ENCODE results near the gene METTL21C. TPM values are rescaled to one million over a fixed set of nuclear protein-coding genes. Genes with fewer than 3 reads are reported as not detected.

The METTL21C gene
- total RNA-seq, 1 donor from 2014 or later = not detected

DNA sequence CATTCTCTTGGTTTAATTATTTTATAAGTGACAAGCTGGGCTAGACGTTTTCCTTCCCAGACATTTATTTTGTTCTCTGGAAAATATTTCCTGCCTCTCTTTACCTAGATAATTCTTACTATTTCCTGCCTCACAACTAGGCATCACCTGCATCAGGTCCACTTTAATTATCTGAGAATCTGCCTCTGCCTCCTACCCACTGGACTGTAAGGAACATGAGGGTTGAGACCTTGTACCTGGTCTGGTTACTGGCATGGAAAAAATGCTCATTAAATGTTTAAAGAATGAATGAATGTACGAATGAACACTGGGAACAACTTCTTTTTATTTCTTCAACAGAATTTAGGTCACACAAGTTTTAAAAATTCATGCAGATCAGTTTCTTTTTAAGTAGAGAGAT is 13.4 kb upstream of the METTL21C start:
- no peak overlapping the region for H3K4me3 ChIP-seq (ENCODE audit: low read depth, low read length)
- TF ChIP-seq CTCF (IDR thresholded peaks at IDR 0.05; ENCODE audit: insufficient read depth, low read length, poor library complexity, severe bottlenecking) = no peak
- no peak for DNase-seq (ENCODE audit: low read depth)
- no peaks in the 10 kb centered on the region for H3K27me3 ChIP-seq (ENCODE audit: control insufficient read depth, insufficient read depth, low read length)
- no peaks in the 10 kb centered on the region for H3K36me3 ChIP-seq (ENCODE audit: control insufficient read depth, insufficient read depth, low read length)

DNA sequence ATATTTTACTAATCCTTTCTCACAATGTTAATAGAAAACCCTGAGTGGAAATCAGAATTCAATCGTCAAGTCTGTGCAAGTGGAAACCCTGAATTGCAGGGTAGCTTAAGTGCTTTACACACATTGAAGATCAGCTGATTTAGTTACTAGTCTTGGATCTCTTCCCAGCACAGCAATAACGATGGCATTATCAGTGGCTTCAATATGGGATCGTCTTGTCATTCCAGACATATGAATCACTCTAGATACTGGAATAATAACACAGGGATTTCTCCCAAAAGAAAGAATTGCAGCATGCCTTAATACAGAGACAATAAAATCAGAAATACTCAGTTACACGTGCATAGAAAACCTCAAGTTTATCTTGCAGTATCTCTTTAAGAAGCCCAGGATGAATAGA is 12.6 kb upstream of the METTL21C start:
- Histone ChIP-seq H3K4me3 (ENCODE audit: low read depth, low read length) (no peak overlapping the region), H3K36me3 (ENCODE audit: control insufficient read depth, insufficient read depth, low read length) (no peaks in the 10 kb centered on the region), H3K27me3 (ENCODE audit: control insufficient read depth, insufficient read depth, low read length) (no peaks in the 10 kb centered on the region)
- peak; percentile 76 for DNase-seq (ENCODE audit: low read depth)
- no peak for TF ChIP-seq CTCF (IDR thresholded peaks at IDR 0.05; ENCODE audit: insufficient read depth, low read length, poor library complexity, severe bottlenecking)

GRCh38 chr13:102704238-102705058 is 9.6 kb upstream of the METTL21C start:
- H3K4me3 ChIP-seq (ENCODE audit: low read depth, low read length) = no peak overlapping the region
- no peak for DNase-seq (ENCODE audit: low read depth)
- no peaks in the 10 kb centered on the region for H3K27me3 ChIP-seq (ENCODE audit: control insufficient read depth, insufficient read depth, low read length)
- no peaks in the 10 kb centered on the region for H3K36me3 ChIP-seq (ENCODE audit: control insufficient read depth, insufficient read depth, low read length)
- TF ChIP-seq CTCF (IDR thresholded peaks at IDR 0.05; ENCODE audit: insufficient read depth, low read length, poor library complexity, severe bottlenecking) = no peak

- no peaks in the 10 kb centered on the region for H3K27me3 ChIP-seq (ENCODE audit: control insufficient read depth, insufficient read depth, low read length)
- no peaks in the 10 kb centered on the region for H3K36me3 ChIP-seq (ENCODE audit: control insufficient read depth, insufficient read depth, low read length)
- no peak for TF ChIP-seq CTCF (IDR thresholded peaks at IDR 0.05; ENCODE audit: insufficient read depth, low read length, poor library complexity, severe bottlenecking)
- no peak overlapping the region for H3K4me3 ChIP-seq (ENCODE audit: low read depth, low read length)
- DNase-seq (ENCODE audit: low read depth) = no peak
Measured at GRCh38 chr13:102703726-102704035, 8.8 kb upstream of the METTL21C start.

DNA sequence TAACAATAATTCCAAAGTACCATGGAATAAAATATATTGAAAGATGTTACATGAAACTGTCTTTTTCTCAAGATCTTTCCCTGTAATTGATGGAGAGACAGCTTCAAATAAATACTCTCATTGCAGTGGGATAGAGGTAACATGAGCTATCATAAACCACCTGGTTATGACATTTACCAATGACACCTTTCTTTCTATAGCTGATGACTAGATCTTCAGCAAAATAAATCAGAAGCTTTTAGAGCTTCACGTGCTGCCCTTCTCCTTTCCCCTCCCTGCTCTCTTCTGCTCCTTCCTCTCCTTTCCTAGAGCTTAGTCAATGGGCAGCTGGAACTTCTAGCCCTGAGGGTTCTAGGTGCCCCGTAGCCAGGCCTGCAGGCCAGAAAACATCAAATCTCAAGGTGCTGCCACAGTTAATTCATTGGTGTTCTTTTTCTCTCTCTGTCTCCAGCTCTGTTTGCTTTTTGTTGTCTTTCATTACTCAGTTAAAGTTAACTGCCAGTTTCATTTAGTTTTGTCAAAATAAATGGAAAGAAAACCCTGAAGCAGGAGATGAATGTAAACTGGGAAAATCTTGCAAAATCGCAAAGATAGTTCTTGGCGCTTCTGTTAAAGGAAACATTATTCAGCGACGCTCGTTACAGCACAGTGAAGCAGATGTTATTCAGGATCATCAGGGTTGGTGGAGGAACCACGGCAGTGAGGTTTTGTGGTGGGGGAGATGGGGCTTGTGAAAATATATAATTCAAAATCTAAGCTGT is 8.3 kb upstream of the METTL21C start:
- H3K4me3 ChIP-seq (ENCODE audit: low read depth, low read length) = no peak overlapping the region
- TF ChIP-seq CTCF (IDR thresholded peaks at IDR 0.05; ENCODE audit: insufficient read depth, low read length, poor library complexity, severe bottlenecking) = no peak
- DNase-seq (ENCODE audit: low read depth) = no peak

More for the DNA sequence above, 8.3 kb upstream of the METTL21C start:
- Histone ChIP-seq H3K36me3 (ENCODE audit: control insufficient read depth, insufficient read depth, low read length) (no peaks in the 10 kb centered on the region), H3K27me3 (ENCODE audit: control insufficient read depth, insufficient read depth, low read length) (no peaks in the 10 kb centered on the region)
